Inflammatory macrophage treated with lipopolysaccharide for 4 hours (primary cell): ENCODE results near the gene SLC2A6.
A peak's percentile ranks its signal among the peaks of the same experiment; 100 is the strongest.
"Not testable (repeated sequence)": the region's sequence is repeated elsewhere in the genome, so short reads cannot be mapped to it uniquely, and the experiment has no call there.

Experiments used
- DNase-seq: peaks from one replicate; pipeline ENCODE4 v3.0.0-alpha.2; 2020

Gene SLC2A6

DNA sequence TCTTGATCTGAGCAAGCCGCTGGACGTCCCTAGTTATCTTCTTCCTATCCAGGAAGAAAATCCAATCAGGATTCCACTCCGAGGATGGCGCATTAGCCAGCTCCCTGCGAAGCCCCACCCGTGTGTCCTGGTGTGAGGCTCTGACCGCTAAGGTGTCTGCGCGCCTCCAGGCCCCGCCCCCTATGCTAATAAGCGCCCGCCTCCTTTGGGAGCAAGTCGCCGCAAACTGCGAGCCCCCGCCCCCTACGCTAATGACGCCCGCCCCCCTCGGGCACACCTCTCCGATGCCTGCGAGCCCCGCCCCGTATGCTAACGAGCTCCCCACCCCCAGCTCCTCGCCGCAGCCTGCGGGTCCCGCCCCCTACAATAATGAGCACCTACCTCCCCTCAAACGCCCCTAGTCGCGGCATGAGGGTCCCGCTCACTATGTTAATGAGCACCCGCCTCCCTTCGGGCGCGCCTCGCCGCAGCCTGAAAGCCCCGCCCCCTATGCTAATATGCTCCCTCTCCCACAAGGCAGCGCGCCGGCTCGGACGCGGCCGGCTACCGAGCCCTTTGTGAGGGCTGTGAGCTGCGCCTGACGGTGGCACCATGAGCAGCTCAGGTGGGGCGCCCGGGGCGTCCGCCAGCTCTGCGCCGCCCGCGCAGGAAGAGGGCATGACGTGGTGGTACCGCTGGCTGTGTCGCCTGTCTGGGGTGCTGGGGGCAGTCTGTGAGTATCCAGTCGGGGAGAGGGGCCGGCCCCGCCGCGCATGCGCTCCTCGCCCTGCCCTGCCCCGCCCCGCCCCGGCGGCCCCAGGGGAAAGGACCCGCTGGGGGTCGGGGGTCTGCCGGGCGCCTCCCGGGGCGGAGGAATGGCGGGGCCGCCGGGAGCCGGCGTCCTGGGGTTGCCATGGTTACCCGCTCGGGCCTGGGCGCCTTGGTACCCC is 19.2 kb downstream of the SLC2A6 start, which contains the start of gene CACFD1:
CACFD1 (plus strand) TSS at position 503 of the 929 bp plus-strand sequence; CDS start at position 592, 89 bp downstream.
- DNase-seq = peak; percentile 91

DNA sequence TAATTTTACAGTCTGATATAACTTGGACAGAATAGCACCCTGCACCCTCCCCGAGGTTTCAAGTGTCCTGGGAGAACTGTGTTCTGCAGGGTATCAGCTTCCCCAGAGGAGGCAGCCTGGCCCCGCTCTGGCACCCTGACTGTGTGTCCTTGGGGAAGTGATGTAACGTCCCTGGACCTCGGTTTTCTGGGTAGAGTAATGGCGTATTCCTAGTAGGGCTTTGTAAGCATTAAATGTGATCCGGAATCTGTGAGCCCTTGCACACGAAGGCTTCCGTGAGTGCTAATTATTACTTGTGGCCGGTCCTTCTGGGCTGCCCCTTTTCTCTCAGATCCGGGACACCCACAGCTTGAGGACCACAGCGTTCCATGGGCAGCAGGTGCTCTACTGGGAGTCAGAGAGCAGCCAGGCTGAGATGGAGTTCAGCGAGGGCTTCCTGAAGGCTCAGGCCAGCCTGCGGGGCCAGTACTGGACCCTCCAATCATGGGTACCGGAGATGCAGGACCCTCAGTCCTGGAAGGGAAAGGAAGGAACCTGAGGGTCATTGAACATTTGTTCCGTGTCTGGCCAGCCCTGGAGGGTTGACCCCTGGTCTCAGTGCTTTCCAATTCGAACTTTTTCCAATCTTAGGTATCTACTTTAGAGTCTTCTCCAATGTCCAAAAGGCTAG is 20.1 kb downstream of the SLC2A6 start:
- DNase-seq = peak; percentile 75

DNA sequence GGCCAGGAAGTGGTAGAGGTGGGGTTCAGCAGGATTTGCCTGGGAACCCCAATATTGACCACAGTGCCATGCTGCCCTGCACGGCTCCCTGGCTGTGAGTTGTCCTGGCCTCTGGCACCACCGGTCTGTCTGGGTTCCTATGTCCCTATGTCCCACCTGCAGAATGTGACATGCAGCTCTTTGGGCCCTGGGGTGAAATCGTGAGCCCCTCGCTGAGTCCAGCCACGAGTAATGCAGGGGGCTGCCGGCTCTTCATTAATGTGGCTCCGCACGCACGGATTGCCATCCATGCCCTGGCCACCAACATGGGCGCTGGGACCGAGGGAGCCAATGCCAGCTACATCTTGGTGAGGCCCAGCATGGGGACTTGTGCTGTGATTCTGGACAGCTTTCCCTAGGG is 21.2 kb downstream of the SLC2A6 start:
- DNase-seq = no peak

DNA sequence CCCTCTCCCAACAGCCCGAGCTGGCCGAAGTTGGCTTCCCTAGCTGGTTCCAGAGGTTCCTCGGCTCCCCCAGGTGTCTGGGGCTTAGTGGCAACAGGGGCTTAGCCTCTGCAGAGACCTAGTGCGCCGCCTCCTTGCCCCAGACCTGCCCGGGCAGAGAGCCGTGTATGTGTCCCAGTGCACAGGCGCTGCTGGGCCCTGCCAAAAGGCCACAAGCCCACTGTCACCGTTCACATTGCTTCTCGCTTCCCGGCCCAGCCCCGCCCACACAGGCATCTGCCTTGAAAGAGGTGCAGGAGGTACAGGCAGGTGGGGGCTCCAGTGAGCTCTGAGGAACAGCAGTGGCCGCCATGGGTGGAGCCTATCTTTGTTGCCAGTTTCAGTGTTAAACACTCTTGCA is 21.7 kb downstream of the SLC2A6 start:
- DNase-seq = no peak

DNA sequence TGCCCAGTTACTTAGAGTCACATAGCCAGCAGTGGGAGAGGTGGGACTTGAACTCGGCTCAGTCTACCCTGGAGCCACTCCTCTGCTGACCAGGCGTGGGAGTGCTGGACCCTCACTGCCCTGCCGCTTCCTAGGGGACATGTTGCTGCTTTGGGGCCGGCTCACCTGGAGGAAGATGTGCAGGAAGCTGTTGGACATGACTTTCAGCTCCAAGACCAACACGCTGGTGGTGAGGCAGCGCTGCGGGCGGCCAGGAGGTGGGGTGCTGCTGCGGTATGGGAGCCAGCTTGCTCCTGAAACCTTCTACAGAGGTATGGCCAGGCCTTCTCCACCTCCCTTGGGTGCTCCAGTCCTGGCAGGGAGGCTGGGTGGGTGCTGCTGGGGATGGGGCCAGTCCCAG is 22.5 kb downstream of the SLC2A6 start:
- DNase-seq = no peak

DNA sequence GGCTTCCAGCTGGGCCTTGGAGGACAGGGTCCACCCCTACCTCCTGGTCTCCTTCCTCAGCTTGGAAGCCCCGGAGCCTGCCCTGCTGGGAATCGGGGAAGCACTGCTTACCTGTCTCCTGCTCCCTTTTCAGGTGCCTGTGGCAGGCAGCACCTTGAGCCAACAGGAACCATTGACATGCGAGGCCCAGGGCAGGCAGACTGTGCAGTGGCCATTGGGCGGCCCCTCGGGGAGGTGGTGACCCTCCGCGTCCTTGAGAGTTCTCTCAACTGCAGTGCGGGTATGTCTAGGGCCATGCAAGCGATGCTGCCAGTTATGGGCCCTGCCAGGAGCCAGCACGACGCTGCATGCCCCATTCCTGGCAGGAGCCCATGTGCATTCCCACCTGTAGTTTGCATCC is 23.0 kb downstream of the SLC2A6 start:
- DNase-seq = no peak

DNA sequence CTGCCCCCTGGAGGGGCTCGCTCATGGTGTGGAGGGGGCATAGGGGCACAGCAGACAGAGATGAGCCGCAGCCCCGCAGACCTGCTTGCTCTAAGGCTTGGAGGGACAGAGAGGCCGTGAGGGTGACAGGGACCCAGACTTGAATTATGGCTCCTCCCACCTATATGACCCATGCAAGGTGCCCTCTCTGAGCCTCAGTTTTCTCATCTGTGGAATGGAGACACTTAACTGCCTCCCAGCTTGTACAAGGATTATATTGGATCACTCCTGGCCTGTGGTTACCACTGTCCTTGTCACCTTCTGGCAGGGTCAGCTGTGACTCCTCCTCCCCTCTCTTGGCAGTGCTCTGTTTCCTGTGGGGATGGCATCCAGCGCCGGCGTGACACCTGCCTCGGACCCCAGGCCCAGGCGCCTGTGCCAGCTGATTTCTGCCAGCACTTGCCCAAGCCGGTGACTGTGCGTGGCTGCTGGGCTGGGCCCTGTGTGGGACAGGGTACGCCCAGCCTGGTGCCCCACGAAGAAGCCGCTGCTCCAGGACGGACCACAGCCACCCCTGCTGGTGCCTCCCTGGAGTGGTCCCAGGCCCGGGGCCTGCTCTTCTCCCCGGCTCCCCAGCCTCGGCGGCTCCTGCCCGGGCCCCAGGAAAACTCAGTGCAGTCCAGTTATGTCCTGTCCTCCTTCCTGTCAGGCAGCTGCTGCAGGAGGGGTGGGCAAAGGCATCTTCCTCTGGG is 23.8 kb downstream of the SLC2A6 start:
- DNase-seq = no peak

DNA sequence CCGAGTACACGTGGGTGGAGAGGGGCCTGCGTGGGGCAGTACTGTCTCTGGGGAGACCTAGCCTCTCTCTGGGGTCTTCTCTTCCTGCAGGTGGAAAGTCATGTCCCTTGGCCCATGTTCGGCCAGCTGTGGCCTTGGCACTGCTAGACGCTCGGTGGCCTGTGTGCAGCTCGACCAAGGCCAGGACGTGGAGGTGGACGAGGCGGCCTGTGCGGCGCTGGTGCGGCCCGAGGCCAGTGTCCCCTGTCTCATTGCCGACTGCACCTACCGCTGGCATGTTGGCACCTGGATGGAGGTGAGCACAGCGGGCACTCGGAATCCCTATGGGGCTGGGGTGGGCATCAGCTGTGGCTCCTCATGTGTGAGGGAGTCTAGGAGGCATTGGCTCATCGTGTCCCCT is 24.6 kb downstream of the SLC2A6 start:
- no peak for DNase-seq

DNA sequence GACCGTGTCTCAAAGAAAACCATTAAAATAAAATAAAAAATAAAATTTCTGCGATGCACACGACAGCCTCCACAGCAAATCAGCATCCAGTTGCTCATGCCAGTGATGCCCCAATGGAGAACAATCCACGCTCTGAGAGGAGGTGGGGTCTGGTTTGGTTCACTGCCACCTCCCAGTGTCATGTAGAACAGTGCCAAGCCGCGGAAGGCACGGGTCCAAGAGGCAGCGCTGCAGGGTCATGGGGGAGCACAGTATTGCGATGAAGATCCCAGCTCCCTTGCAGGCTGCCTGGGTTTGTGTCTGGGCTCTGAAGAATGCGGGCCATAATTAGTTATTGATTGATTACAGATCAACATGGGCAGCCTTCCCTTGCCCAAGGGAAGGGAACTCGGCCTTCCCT is 25.2 kb downstream of the SLC2A6 start:
- DNase-seq = no peak

DNA sequence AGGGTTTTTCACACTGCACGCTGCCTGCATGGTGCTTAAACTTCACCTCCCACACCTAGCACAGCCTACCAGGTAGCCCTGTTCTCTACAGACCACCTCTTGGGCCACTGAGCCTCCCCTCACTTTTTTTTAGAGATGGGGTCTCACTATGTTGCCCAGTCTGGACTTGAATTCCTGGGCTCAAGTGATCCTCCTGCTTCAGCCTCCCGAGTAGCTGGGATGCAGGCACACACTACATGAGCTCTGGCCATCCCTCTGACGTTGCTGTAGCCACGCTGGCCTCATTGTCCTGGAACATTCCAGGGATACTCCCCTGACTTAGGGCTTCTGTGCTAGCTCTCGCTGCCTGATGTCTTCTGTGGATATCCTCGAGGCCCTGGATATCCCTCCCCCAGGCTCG is 26.3 kb downstream of the SLC2A6 start:
- DNase-seq = no peak

DNA sequence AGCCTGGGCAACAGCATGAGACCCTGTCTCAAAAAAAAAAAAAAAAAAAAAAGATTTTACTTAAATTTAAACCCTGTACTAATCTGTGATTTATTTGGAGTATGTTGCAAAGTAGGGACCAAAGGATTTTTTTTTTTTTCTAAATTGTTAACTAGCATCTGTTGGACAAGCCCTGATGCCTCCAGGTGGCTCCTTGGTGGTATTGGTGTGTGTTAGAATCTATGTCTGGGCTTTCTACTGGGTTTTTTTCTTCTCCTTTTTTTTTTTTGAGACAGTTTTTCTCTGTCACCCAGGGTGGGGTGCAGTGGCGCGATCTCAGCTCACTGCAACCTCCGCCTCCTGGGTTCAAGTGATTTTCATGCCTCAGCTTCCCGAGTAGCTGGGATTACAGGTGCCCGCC is 27.0 kb downstream of the SLC2A6 start:
- not testable (repeated sequence) for DNase-seq

DNA sequence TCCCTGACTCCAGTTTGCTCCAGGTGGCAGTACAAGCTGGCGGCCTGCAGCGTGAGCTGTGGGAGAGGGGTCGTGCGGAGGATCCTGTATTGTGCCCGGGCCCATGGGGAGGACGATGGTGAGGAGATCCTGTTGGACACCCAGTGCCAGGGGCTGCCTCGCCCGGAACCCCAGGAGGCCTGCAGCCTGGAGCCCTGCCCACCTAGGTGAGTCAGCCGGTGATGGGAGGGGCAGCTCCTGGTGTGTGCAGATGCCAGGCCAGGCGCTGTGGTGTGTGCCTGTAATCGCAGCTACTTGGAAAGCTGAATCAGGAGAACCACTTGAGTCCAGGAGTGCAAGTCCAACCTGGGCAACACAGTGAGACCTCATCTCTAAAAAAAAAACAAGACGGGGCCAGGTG is 29.1 kb downstream of the SLC2A6 start:
- DNase-seq = no peak

DNA sequence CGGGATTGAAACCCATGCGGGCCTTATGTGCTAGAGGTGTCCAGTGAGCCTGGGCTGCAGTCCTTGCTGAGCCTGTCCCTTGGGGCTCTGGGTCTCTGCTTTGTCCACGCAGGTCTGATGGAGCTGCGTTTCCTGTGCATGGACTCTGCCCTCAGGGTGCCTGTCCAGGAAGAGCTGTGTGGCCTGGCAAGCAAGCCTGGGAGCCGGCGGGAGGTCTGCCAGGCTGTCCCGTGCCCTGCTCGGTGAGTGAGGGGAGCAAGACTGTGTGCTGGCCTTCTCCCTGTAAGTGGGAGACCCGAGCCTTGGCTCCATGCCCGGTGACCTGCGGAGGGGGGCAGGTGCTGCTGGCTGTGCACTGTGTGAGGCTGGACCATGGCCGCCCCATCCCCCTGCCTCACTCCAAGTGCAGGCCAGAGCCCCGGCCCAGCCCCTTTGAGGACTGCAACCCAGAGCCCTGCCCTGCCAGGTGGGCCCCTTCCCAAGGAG is 30.4 kb downstream of the SLC2A6 start:
- no peak for DNase-seq

DNA sequence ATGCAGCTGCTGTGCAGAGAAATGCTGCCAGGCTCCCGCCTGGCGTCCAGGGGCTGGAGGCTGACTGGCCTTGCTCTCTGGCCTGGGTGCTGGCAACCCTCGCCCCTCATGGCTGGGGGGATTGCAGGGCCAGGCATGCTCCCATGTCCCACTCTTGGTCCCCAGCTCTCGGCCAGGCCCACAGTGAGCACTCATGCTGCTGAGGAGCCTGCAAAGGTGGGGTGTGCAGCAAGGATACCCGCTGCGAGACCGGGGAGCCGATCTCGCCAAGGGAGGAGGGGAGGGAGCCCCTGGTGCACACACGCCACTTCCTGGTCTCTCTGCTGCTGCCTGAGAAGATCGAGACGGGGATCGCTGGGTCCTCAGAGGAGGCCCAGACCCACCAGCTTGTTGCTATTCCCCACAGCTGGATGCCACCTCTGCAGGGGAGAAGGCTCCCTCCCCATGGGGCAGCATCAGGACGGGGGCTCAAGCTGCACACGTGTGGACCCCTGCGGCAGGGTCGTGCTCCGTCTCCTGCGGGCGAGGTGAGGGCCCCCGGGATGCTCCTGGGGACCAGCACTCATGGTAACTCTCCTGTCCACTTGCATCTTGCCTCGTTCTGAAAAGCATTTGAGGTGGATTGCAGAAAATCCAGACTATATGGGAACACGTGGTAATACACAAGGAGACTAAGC is 33.5 kb downstream of the SLC2A6 start:
- DNase-seq = no peak

DNA sequence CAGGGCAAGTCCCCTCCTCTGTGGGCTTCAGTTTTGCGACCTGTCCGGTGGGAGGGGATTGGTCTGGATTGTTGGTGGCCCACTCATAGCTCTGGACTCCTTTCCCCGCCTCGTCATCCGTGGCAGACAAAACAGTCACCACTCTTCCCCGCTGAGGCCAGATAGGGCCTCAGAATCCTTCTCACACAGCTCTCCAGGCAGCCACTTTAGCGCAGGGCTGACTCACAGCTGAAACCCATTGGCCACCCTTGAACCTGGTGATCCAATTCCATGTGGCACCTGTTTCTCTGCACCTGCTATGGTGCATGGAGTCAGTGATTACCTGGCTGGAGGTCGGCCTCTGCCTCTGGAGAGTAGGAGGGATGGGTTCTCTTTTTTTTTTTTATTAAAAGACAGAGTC is 34.9 kb downstream of the SLC2A6 start:
- no peak for DNase-seq

DNA sequence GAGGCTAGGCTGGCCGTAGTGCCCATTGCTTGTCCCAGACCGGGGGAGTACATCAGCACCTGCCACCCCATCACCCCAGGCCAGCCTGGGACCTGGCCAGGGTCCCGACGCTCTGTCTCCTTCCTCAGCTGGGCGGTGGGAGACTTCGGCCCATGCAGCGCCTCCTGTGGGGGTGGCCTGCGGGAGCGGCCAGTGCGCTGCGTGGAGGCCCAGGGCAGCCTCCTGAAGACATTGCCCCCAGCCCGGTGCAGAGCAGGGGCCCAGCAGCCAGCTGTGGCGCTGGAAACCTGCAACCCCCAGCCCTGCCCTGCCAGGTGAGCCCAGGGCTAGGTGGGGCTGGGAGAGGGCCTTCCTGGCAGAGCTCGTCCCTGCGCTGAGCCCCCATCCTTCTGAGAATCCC is 35.7 kb downstream of the SLC2A6 start:
- DNase-seq = no peak

DNA sequence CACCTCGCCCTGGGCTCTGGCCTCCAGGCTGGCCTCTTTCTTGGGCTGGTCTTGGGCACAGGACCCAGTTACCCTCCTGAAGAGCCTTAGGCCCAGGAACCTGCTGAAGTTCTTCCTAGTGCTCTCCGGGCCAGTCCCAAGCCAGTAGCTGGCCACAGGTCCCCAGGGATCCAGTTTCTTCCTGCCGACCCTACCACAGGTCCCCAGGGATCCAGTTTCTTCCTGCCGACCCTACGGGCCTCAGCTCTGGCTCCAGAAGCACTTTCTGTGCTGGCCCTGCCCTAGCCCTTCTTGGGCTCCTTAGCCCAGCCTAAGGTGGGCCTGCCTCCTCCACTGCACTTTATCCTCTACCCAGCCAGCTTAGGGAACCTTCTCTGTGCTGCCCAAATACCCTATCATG is 37.3 kb downstream of the SLC2A6 start:
- DNase-seq = no peak

DNA sequence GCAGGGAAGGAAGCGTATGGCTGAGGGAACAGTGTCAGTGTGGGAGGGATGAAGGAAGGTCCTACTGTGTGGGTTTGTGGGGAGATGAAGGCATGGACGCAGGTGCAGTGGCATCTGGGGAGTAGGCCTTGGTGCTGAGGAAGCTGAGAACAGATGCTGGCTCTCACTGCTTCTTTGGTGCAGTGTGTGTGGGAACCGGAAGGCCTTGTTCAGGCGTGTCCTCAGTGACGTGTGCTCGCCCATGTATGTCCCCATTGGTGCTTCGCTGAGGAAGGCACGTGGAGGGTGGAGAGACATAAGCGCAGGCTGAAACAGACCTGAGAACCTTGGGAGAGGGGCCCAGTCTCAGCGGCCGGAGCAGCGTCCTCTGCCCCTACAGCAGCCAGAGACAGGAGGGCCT is 38.0 kb downstream of the SLC2A6 start:
- no peak for DNase-seq

DNA sequence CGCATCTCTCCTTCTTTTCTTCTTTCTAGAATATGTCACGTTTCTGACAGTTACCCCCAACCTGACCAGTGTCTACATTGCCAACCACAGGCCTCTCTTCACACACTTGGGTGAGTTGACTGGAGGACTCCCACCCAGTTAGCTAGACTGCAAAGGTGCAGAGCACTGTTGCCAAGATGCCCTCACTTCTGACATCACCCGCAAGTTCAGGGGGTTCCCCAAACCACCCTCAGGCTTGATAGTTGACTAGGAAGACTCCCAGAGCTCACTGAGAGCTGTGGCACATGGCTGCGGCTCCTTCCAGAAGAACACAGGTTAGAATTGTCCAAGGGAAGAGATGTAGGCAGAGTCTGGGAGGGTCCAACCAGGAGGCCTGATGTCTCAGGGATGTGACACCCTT is 39.6 kb downstream of the SLC2A6 start:
- DNase-seq = no peak

DNA sequence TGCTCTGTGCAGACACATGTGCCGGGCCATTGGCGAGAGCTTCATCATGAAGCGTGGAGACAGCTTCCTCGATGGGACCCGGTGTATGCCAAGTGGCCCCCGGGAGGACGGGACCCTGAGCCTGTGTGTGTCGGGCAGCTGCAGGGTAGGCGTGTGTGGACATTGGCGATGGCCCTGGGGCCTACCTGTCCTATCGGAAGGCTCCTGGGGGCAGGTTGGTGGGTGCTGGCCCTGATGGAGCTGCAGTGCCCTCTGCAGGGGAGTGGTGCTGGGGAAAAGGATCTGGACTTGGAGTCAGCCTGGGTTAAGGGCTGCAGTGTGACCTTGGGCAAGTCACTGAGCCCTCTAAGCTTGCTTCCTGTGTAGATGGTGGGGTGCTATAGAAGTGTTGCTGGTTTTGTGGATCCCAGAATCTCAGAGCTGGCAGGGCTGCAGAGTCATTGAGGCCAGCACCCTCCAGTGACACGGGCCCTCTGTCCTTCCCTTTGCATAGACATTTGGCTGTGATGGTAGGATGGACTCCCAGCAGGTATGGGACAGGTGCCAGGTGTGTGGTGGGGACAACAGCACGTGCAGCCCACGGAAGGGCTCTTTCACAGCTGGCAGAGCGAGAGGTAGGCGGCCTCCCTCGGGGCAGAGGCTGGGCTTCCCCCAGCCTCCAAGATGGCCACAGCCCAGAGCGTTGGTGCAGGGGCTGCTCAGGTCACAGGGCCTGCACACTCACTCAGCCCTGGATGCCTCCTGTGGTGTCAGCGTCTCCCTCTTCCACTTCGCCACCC is 41.0 kb downstream of the SLC2A6 start:
- no peak for DNase-seq

DNA sequence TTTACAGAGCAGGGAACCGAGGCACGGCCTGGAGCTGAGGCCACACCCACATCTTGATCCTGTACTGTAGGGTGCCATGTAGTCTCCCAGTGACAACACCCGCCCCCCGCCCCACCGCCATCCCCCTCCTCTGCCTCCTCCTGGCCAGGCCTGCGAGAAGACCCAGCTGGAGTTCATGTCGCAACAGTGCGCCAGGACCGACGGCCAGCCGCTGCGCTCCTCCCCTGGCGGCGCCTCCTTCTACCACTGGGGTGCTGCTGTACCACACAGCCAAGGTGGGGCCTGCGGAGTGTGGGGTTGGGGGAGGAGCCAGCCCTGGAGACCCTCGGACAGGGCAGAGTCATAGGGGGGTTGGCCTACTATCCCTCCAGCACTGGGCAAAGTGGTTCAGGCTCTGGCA is 42.2 kb downstream of the SLC2A6 start:
- no peak for DNase-seq

DNA sequence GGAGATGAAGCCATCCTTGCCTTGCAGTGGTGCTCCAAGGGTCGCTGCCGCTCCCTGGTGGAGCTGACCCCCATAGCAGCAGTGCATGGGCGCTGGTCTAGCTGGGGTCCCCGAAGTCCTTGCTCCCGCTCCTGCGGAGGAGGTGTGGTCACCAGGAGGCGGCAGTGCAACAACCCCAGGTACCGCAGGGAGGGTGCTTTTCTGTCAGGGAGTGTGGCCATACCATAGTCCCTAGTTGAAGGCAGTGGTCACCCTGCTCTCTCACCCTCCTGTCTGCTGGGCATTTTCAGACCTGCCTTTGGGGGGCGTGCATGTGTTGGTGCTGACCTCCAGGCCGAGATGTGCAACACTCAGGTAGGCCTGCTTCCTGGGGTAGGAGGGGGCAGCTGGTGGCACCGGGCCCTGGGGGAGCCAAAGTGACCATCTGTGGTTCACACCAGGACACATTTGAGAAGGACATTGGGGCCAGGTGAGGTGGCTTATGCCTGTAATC is 45.5 kb downstream of the SLC2A6 start:
- no peak for DNase-seq
